ENCODE data around the gene PRKCH. TPM values are rescaled to one million over a fixed set of nuclear protein-coding genes. Genes with fewer than 3 reads are reported as not detected.

The PRKCH gene
- total RNA-seq, 1 experiment from 2014 or later, result 170 TPM

DNA sequence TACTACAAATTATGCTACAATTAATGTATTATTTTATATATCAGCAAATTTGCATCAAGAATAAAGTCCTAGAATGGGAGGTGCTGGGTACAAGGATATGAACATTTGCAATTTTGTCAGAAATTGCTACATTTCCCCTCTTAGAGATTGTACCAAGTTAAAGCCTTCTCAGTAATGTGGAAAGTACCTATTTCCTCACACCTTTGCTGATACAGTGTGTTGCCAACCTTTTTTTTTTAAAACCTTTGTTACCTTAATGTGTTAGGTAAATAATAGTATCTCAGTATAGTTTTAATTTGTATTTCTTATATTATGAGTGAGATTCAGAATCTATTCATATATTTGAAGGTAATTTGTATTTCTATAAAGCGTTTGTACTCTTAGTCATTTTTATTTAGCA lies 278.6 kb downstream of the PRKCH start:
- ChIA-PET CTCF (no interaction called here), POLR2A (ENCODE audit: unreplicated experiment) (no interaction called here)
- BruUV-seq (replicated peaks), result no TSS peak
- Histone ChIP-seq H3K9me2 (replicated peaks; ENCODE audit: low read length) (no peaks in the 10 kb centered on the region), H3K9ac (ENCODE audit: low read length) (no peak overlapping the region), H3K4me1 (ENCODE audit: insufficient read depth, low read length) (peaks cover 38% of the 10 kb centered on the region), H3K4me2 (ENCODE audit: low read length) (no peak overlapping the region), H4K20me1 (ENCODE audit: low read length) (no peaks in the 10 kb centered on the region), H3K36me3 (ENCODE audit: low read depth, low read length) (no peaks in the 10 kb centered on the region), H3K4me3 (ENCODE audit: low read length) (no peak overlapping the region), H3F3A (ENCODE audit: low read length, unreplicated experiment) (no peaks in the 10 kb centered on the region), H3K27ac (ENCODE audit: low read length) (no peak overlapping the region), H3K79me2 (ENCODE audit: low read length) (no peaks in the 10 kb centered on the region), H3K27me3 (ENCODE audit: low read length) (no peaks in the 10 kb centered on the region), H2AFZ (ENCODE audit: low read length) (no peak overlapping the region), H3K9me3 (ENCODE audit: low read length) (no peaks in the 10 kb centered on the region)
- no peak for TF ChIP-seq EZH2 (IDR thresholded peaks at IDR 0.05; ENCODE audit: low read length, unreplicated experiment)
- no peak for TF ChIP-seq EZH2phosphoT487 (IDR thresholded peaks at IDR 0.05; ENCODE audit: borderline replicate concordance, low read length)
- TF ChIP-seq, protein P1, sequence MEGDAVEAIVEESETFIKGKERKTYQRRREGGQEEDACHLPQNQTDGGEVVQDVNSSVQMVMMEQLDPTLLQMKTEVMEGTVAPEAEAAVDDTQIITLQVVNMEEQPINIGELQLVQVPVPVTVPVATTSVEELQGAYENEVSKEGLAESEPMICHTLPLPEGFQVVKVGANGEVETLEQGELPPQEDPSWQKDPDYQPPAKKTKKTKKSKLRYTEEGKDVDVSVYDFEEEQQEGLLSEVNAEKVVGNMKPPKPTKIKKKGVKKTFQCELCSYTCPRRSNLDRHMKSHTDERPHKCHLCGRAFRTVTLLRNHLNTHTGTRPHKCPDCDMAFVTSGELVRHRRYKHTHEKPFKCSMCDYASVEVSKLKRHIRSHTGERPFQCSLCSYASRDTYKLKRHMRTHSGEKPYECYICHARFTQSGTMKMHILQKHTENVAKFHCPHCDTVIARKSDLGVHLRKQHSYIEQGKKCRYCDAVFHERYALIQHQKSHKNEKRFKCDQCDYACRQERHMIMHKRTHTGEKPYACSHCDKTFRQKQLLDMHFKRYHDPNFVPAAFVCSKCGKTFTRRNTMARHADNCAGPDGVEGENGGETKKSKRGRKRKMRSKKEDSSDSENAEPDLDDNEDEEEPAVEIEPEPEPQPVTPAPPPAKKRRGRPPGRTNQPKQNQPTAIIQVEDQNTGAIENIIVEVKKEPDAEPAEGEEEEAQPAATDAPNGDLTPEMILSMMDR (conservative IDR thresholded peaks at IDR 0.05; ENCODE audit: low read depth, low read length), result no peak
- ATAC-seq, result no peak
- no peak for DNase-seq
- intact Hi-C loops (cut with micrococcal nuclease), result no loop called here

Other genes with a start within 250 kb of the PRKCH start
- 70.6 and 85.3 TPM in 2 replicates for gene TMEM30B, start 40.2 kb upstream of the PRKCH start, total RNA-seq (2014; rRNA removed)